H1 (cell line): ENCODE measurements around the gene RNF166. TPM values are rescaled to one million over a fixed set of nuclear protein-coding genes. Genes with fewer than 3 reads are reported as not detected.

Experiments
- CTCF ChIA-PET: fragments of 300-600 bp; sonication (Branson Sonifier 250); formaldehyde crosslinking; loops from one replicate; lab custom pipeline; 2021; ENCODE audit not compliant: partially characterized antibody; lab: Charles Lee
- POLR2A ChIA-PET: fragments of 300-600 bp; sonication (Branson Sonifier 250); formaldehyde crosslinking; loops from one replicate; lab custom pipeline; 2021; ENCODE audit warnings: inconsistent platforms; ENCODE audit not compliant: partially characterized antibody; lab: Charles Lee
- DNase-seq, 2 experiments: peaks; one replicate each; pipeline versions ENCODE4 v3.0.0 to v3.0.0-alpha.2; 2010 to 2022; ENCODE audit warnings: low spot score in 2 of 2, low read depth in 1 of 2, mixed read lengths in 1 of 2
- FAIRE-seq: peaks from 2 replicates; lab custom pipeline; 2011; peaks lifted over from hg19 to GRCh38; lab: Jason Lieb, UNC
- H2AFZ ChIP-seq: 2 replicates; pipeline ENCODE4 v1.8.1; 2012; ENCODE audit warnings: low read length, inconsistent platforms
- H2AK5ac ChIP-seq: 2 replicates; pipeline ENCODE4 v1.6.1; 2013; ENCODE audit warnings: low read depth, low read length
- H2BK120ac ChIP-seq: replicated peaks from 2 replicates; pipeline ENCODE3; 2013; ENCODE audit warnings: low read depth, low read length, inconsistent platforms
- H2BK12ac ChIP-seq: 2 replicates; pipeline ENCODE4 v1.6.1; 2013; ENCODE audit warnings: low read depth, low read length
- H2BK15ac ChIP-seq: 2 replicates; pipeline ENCODE4 v1.6.1; 2013; ENCODE audit warnings: low read length
- H2BK20ac ChIP-seq: 2 replicates; pipeline ENCODE4 v1.6.1; 2013; ENCODE audit warnings: low read length
- H2BK5ac ChIP-seq: 2 replicates; pipeline ENCODE4 v1.6.1; 2013; ENCODE audit warnings: low read depth, low read length
- H3K14ac ChIP-seq: 2 replicates; pipeline ENCODE4 v1.6.1; 2013; ENCODE audit warnings: inconsistent platforms; ENCODE audit not compliant: insufficient read length
- H3K18ac ChIP-seq: 2 replicates; pipeline ENCODE4 v1.6.1; 2013; ENCODE audit warnings: low read length; ENCODE audit errors: extremely low read depth
- H3K23ac ChIP-seq: 2 replicates; pipeline ENCODE4 v1.6.1; 2013; ENCODE audit warnings: inconsistent platforms; ENCODE audit not compliant: insufficient read length
- H3K23me2 ChIP-seq: 2 replicates; pipeline ENCODE4 v1.6.1; 2013; ENCODE audit warnings: low read depth, low read length
- H3K27ac ChIP-seq: 2 replicates; pipeline ENCODE4 v1.6.1; 2011; ENCODE audit warnings: low read depth, low read length, inconsistent platforms
- H3K27me3 ChIP-seq, 4 experiments: replicated peaks in 1 of 4; 1 replicate in 1 of 4; 2 replicates in 3 of 4; pipeline versions ENCODE4 v1.6.1 to v1.8.1; 2011 to 2013; ENCODE audit warnings: low read length in 3 of 4, mild to moderate bottlenecking in 3 of 4, inconsistent platforms in 2 of 4, mixed read lengths in 2 of 4, moderate library complexity in 1 of 4; ENCODE audit not compliant: control insufficient read depth in 3 of 4, insufficient read depth in 3 of 4; ENCODE audit errors: extremely low read depth in 1 of 4
- H3K36me3 ChIP-seq, 4 experiments: 2 replicates each; pipeline versions ENCODE4 v1.6.1 to v1.8.1; 2011 to 2013; ENCODE audit warnings: mild to moderate bottlenecking in 4 of 4, low read length in 3 of 4, moderate library complexity in 2 of 4, control low read depth in 1 of 4, inconsistent platforms in 1 of 4; ENCODE audit not compliant: insufficient read depth in 4 of 4, control insufficient read depth in 2 of 4
- H3K4ac ChIP-seq: replicated peaks from 2 replicates; pipeline ENCODE3; 2013; ENCODE audit warnings: low read length, low read depth, mixed read lengths, inconsistent platforms; ENCODE audit not compliant: insufficient read length
- H3K4me1 ChIP-seq, 4 experiments: replicated peaks in 1 of 4; 1 replicate in 1 of 4; 2 replicates in 3 of 4; pipeline versions ENCODE4 v1.6.1 to v1.8.1; 2011 to 2013; ENCODE audit warnings: low read length in 3 of 4, inconsistent platforms in 2 of 4, mixed read lengths in 1 of 4; ENCODE audit not compliant: insufficient read depth in 4 of 4, control insufficient read depth in 3 of 4
- H3K4me2 ChIP-seq, 2 experiments: 2 replicates each; pipeline versions ENCODE4 v1.6.1 to v1.8.1; 2011 to 2013; ENCODE audit warnings: low read depth in 2 of 2, low read length in 2 of 2, control low read depth in 1 of 2, inconsistent platforms in 1 of 2, mild to moderate bottlenecking in 1 of 2; ENCODE audit not compliant: insufficient read depth in 1 of 2
- H3K4me3 ChIP-seq, 4 experiments: fragments of 200-600, 300-600 bp in 1 of 4; sonication (generic), shearing (Covaris generic), sonication (Bioruptor Twin) in 1 of 4; 2 replicates each; pipeline versions ENCODE4 v1.5.1 to v1.8.1; 2011 to 2016; ENCODE audit warnings: low read length in 4 of 4, low read depth in 3 of 4, control low read depth in 2 of 4, inconsistent platforms in 2 of 4, mild to moderate bottlenecking in 2 of 4, mixed read lengths in 1 of 4, moderate library complexity in 1 of 4; ENCODE audit not compliant: insufficient read depth in 2 of 4; ENCODE audit errors: extremely low read depth in 1 of 4
- H3K56ac ChIP-seq: replicated peaks from 2 replicates; pipeline ENCODE3; 2013; ENCODE audit warnings: low read depth, mild to moderate bottlenecking, mixed read lengths, low read length, inconsistent platforms; ENCODE audit not compliant: insufficient read length
- H3K79me1 ChIP-seq: 2 replicates; pipeline ENCODE4 v1.6.1; 2013; ENCODE audit warnings: low read depth, low read length, control low read depth
- H3K79me2 ChIP-seq, 2 experiments: 2 replicates each; pipeline versions ENCODE4 v1.6.1 to v1.8.1; 2012 to 2013; ENCODE audit warnings: low read length in 2 of 2, mild to moderate bottlenecking in 2 of 2, inconsistent platforms in 1 of 2; ENCODE audit not compliant: insufficient read depth in 2 of 2, control insufficient read depth in 1 of 2
- H3K9ac ChIP-seq, 4 experiments: replicated peaks in 1 of 4; 1 replicate in 1 of 4; 2 replicates in 3 of 4; pipeline versions ENCODE4 v1.6.1 to v1.8.1; 2011 to 2013; ENCODE audit warnings: low read depth in 3 of 4, low read length in 3 of 4, control low read depth in 2 of 4, mild to moderate bottlenecking in 2 of 4, moderate library complexity in 2 of 4, inconsistent platforms in 1 of 4; ENCODE audit errors: extremely low read depth in 1 of 4
- H3K9me3 ChIP-seq, 2 experiments: 2 replicates each; pipeline versions ENCODE4 v1.6.1 to v1.8.1; 2012 to 2013; ENCODE audit warnings: mild to moderate bottlenecking in 2 of 2, moderate library complexity in 2 of 2, control low read depth in 1 of 2, inconsistent platforms in 1 of 2, low read depth in 1 of 2, low read length in 1 of 2, mixed read lengths in 1 of 2; ENCODE audit not compliant: insufficient read depth in 2 of 2
- H4K20me1 ChIP-seq, 2 experiments: replicated peaks in 1 of 2; 2 replicates each; pipeline versions ENCODE3 to v1.8.1; 2011 to 2013; ENCODE audit warnings: inconsistent platforms in 2 of 2, low read length in 2 of 2, mild to moderate bottlenecking in 1 of 2; ENCODE audit not compliant: insufficient read depth in 2 of 2, control insufficient read depth in 1 of 2
- H4K5ac ChIP-seq: 2 replicates; pipeline ENCODE4 v1.6.1; 2013; ENCODE audit warnings: low read length, low read depth, mixed read lengths, inconsistent platforms; ENCODE audit not compliant: insufficient read length
- H4K8ac ChIP-seq: 2 replicates; pipeline ENCODE4 v1.8.0; 2013; ENCODE audit warnings: mild to moderate bottlenecking, moderate library complexity, low read length, inconsistent platforms; ENCODE audit not compliant: insufficient read depth; ENCODE audit errors: extremely low read depth
- H4K91ac ChIP-seq: replicated peaks from 2 replicates; pipeline ENCODE3; 2013; ENCODE audit warnings: low read length, mixed read lengths, inconsistent platforms; ENCODE audit not compliant: insufficient read length
- CBX5 ChIP-seq: fragments of 300-800, 300-1000 bp; sonication (generic); IDR thresholded peaks from 2 replicates; pipeline ENCODE4 v1.7.1; 2016; ENCODE audit warnings: antibody characterized with exemption, low read length, low read depth
- CTBP2 ChIP-seq: IDR thresholded peaks from 2 replicates; pipeline ENCODE4 v1.7.0; 2011; ENCODE audit warnings: borderline replicate concordance, mild to moderate bottlenecking, moderate library complexity, mixed read lengths, low read length; ENCODE audit not compliant: insufficient read depth, insufficient read length
- EZH2 ChIP-seq: fragments of 200-600 bp; sonication (generic); IDR thresholded peaks from 2 replicates; pipeline ENCODE4 v1.7.1; 2012; ENCODE audit warnings: low read depth, mild to moderate bottlenecking, moderate library complexity, low read length, inconsistent platforms; ENCODE audit not compliant: severe bottlenecking
- HDAC6 ChIP-seq: IDR thresholded peaks from one replicate; pipeline ENCODE4 v1.7.1; 2012; ENCODE audit warnings: low read depth, mild to moderate bottlenecking, inconsistent platforms, low read length, moderate library complexity
- RAD21 ChIP-seq, 2 experiments: IDR thresholded peaks in 1 of 2; conservative IDR thresholded peaks in 1 of 2; 2 replicates each; pipeline ENCODE4 v1.6.1; 2011; ENCODE audit warnings: low read depth in 2 of 2, low read length in 2 of 2, improper control_type of control experiment in 1 of 2, inconsistent platforms in 1 of 2, mild to moderate bottlenecking in 1 of 2, moderate library complexity in 1 of 2
- SAP30 ChIP-seq: fragments of 300-600 bp; sonication (generic); IDR thresholded peaks from 2 replicates; pipeline ENCODE4 v1.7.1; 2012; ENCODE audit warnings: low read length, moderate library complexity, mild to moderate bottlenecking, inconsistent platforms; ENCODE audit not compliant: insufficient read depth, insufficient replicate concordance
- SIN3A ChIP-seq, 2 experiments: IDR thresholded peaks in 1 of 2; conservative IDR thresholded peaks in 1 of 2; 2 replicates each; pipeline ENCODE4 v1.6.1; 2011 to 2012; ENCODE audit warnings: low read length in 2 of 2, improper control_type of control experiment in 1 of 2, low read depth in 1 of 2, mild to moderate bottlenecking in 1 of 2
- SIX5 ChIP-seq: IDR thresholded peaks from 2 replicates; pipeline ENCODE4 v1.6.1; 2011; ENCODE audit warnings: mild to moderate bottlenecking, low read depth, low read length
- SP2 ChIP-seq: IDR thresholded peaks from 2 replicates; pipeline ENCODE4 v1.6.1; 2012; ENCODE audit warnings: mild to moderate bottlenecking, low read length, inconsistent platforms
- SRF ChIP-seq: IDR thresholded peaks from 2 replicates; pipeline ENCODE4 v1.6.1; 2011; ENCODE audit warnings: mild to moderate bottlenecking, low read depth, low read length, moderate library complexity
- SUZ12 ChIP-seq: fragments of 200-600 bp; sonication (generic); IDR thresholded peaks from 2 replicates; pipeline ENCODE4 v1.6.1; 2012; ENCODE audit warnings: mild to moderate bottlenecking, inconsistent platforms, low read length, moderate library complexity, mixed read lengths
- TCF12 ChIP-seq: IDR thresholded peaks from 2 replicates; pipeline ENCODE4 v1.6.1; 2011; ENCODE audit warnings: low read depth, mild to moderate bottlenecking, low read length
- ZNF274 ChIP-seq: IDR thresholded peaks from 2 replicates; pipeline ENCODE4 v1.7.0; 2012; ENCODE audit warnings: low read length, borderline replicate concordance; ENCODE audit errors: extremely low read depth
- whole genome bisulfite sequencing, 2 experiments: shearing (Covaris generic) in 1 of 2; methylation state at CpG; one replicate each; pipeline versions ENCODE4 v1.1.6 to v1.1.7; 2013 to 2015; ENCODE audit warnings: low lambda C conversion rate in 2 of 2, mixed read lengths in 2 of 2, inconsistent platforms in 1 of 2, low coverage in 1 of 2, missing lambda C conversion rate in 1 of 2; ENCODE audit not compliant: insufficient replicate concordance in 2 of 2, insufficient coverage in 1 of 2, insufficient read length in 1 of 2; ENCODE audit errors: extremely low coverage in 1 of 2, missing lambda C conversion rate in 1 of 2; 5-methylcytosine and 5-hydroxymethylcytosine counted together
- polyA plus RNA-seq, 7 experiments: library from polyadenylated mRNA; depleted of rRNA in 3 of 7; stranded (reverse) in 5 of 7; unstranded in 2 of 7; fragments of >200 nt in 5 of 7; fragments of 200-250 nt in 2 of 7; gene quantifications; 1 replicate in 5 of 7; 2 replicates in 1 of 7; 4 replicates in 1 of 7; pipeline versions ENCODE4 v1.2.1 to v1.2.3, GENCODE V29; 2011 to 2013; ENCODE audit warnings: missing spikeins in 2 of 7, mixed read lengths in 2 of 7
- total RNA-seq: library from RNA; stranded (reverse); fragmentation: NEBNext Ultra II Directional; extraction: Animal tissue kit (Norgen Biotek cat#: 25700); gene quantifications from 2 replicates; pipeline ENCODE4 v1.2.1, GENCODE V29; 2021

RNF166 gene
- total and polyA plus RNA-seq, 2 of the 8 experiments (the other 6 are each of a cell fraction or from before 2014, with no cell fraction given) = 29.8 to 31.2 TPM

- POLR2A ChIA-PET = interaction anchor here (1.0 to 4.2 kb wide), 6 partner anchors 8 to 41 kb away, joined by 3 to 15 read pairs (median 4); partner anchors contain the start of genes IL17C and MVD
- CTCF ChIA-PET = interaction anchor here (0.8 to 9.7 kb wide), 24 partner anchors 8 to 495 kb away, joined by 3 to 87 read pairs (median 7); partner anchors contain the start of genes MVD and SNAI3
- TF ChIP-seq HDAC6 (no peak), ZNF274 (no peak), SP2 (no peak), SIN3A (conservative IDR thresholded peaks at IDR 0.05 in 1 of 2, IDR thresholded peaks at IDR 0.05 in 1 of 2; ENCODE audit: low read depth in 1 of 2, low read length in 2 of 2) (no peak), CBX5 (no peak), CTBP2 (no peak), TCF12 (no peak), EZH2 (no peak), SRF (no peak), SIX5 (no peak), RAD21 (IDR thresholded peaks at IDR 0.05 in 1 of 2, conservative IDR thresholded peaks at IDR 0.05 in 1 of 2; ENCODE audit: low read depth in 2 of 2, low read length in 2 of 2) (no peak), SAP30 (no peak), SUZ12 (no peak)
Measured at GRCh38 chr16:88671806-88672205, 34.4 kb downstream of the RNF166 start.

More at GRCh38 chr16:88671806-88672205, 34.4 kb downstream of the RNF166 start:
- Histone ChIP-seq H3K18ac (no peak overlapping the region; the same call in 1 of the 2 replicates), H3K4me2 (no peak overlapping the region), H3K14ac (no peak overlapping the region), H3K79me2 (no peaks in the 10 kb centered on the region), H3K4me3 (no peak overlapping the region), H2AK5ac (no peak overlapping the region), H4K20me1 (peaks cover 0 to 2% of the 10 kb centered on the region in 2 experiments), H3K4ac (no peak overlapping the region), H2BK120ac (no peak overlapping the region), H4K5ac (no peak overlapping the region), H3K79me1 (no peaks in the 10 kb centered on the region), H3K9ac (no peak overlapping the region), H4K8ac (no peak overlapping the region; the same call in 1 of the 2 replicates), H2BK15ac (no peak overlapping the region), H2BK20ac (no peak overlapping the region), H3K27me3 (no peaks in the 10 kb centered on the region), H2BK12ac (peak overlapping the region; percentile 80; the same call in 1 of the 2 replicates), H3K56ac (no peak overlapping the region), H3K27ac (no peak overlapping the region), H3K4me1 (peaks cover 0 to 5% (median 3%) of the 10 kb centered on the region in 4 experiments; a peak in 4 of 7 replicates), H2BK5ac (0 out of 2 replicates have a peak overlapping the region, but pooled peaks have one; percentile 24), H3K23ac (no peak overlapping the region), H3K9me3 (no peaks in the 10 kb centered on the region), H4K91ac (peak overlapping the region; percentile 42), H2AFZ (no peak overlapping the region), H3K23me2 (no peaks in the 10 kb centered on the region), H3K36me3 (no peaks in the 10 kb centered on the region)
- no peak for FAIRE-seq
- 92% methylated on average over 23 of the region's 23 CpGs; no CpG with 5 or more reads in 1 of the 2 experiments for WGBS, 2 experiments
- no peak for DNase-seq
